GM23248 (cell line): ENCODE measurements around the gene ARNT2. TPM values are rescaled to one million over a fixed set of nuclear protein-coding genes. Genes with fewer than 3 reads are reported as not detected.
A peak's percentile ranks its signal among the peaks of the same experiment; 100 is the strongest.

ENCODE experiments used
- DNase-seq: peaks from one replicate; pipeline ENCODE4 v3.0.0-alpha.2; 2015
- H2AFZ ChIP-seq: fragments of 200-600 bp; sonication (generic); 2 replicates; pipeline ENCODE4 v1.6.1; 2016; ENCODE audit warnings: antibody characterized with exemption
- H3F3A ChIP-seq: fragments of 200-600 bp; sonication (generic); 2 replicates; pipeline ENCODE4 v1.6.1; 2016; ENCODE audit warnings: mild to moderate bottlenecking, antibody characterized with exemption, mixed run types; ENCODE audit not compliant: insufficient read depth
- H3K27ac ChIP-seq: fragments of 200-600 bp; sonication (generic); 2 replicates; pipeline ENCODE4 v1.5.1; 2016; ENCODE audit warnings: mild to moderate bottlenecking
- H3K27me3 ChIP-seq: fragments of 200-600 bp; sonication (generic); replicated peaks from 2 replicates; pipeline ENCODE4 v1.6.1; 2016; ENCODE audit warnings: mild to moderate bottlenecking; ENCODE audit not compliant: insufficient read depth
- H3K36me3 ChIP-seq: fragments of 200-600 bp; sonication (generic); 2 replicates; pipeline ENCODE4 v1.6.1; 2016; ENCODE audit warnings: low read depth, mild to moderate bottlenecking
- H3K4me1 ChIP-seq: fragments of 200-600 bp; sonication (generic); 2 replicates; pipeline ENCODE4 v1.6.1; 2016; ENCODE audit warnings: mild to moderate bottlenecking; ENCODE audit not compliant: insufficient read depth
- H3K4me2 ChIP-seq: fragments of 200-600 bp; sonication (generic); one replicate; pipeline ENCODE4 v1.6.1; 2016; ENCODE audit warnings: mild to moderate bottlenecking; ENCODE audit not compliant: unreplicated experiment
- H3K4me3 ChIP-seq: fragments of 200-600 bp; sonication (generic); 2 replicates; pipeline ENCODE4 v1.5.1; 2016; ENCODE audit warnings: mild to moderate bottlenecking
- H3K79me2 ChIP-seq: fragments of 200-600 bp; sonication (generic); 2 replicates; pipeline ENCODE4 v1.6.1; 2016; ENCODE audit warnings: mild to moderate bottlenecking; ENCODE audit not compliant: insufficient read depth
- H3K9ac ChIP-seq: fragments of 200-600 bp; sonication (generic); 2 replicates; pipeline ENCODE4 v1.6.1; 2016; ENCODE audit warnings: mild to moderate bottlenecking
- H3K9me2 ChIP-seq: fragments of 200-600 bp; sonication (generic); 2 replicates; pipeline ENCODE4 v1.6.1; 2016; ENCODE audit warnings: mixed run types, mild to moderate bottlenecking, moderate library complexity; ENCODE audit not compliant: insufficient read depth
- H3K9me3 ChIP-seq: fragments of 200-600 bp; sonication (generic); one replicate; pipeline ENCODE4 v1.6.1; 2017; ENCODE audit warnings: low read depth
- H4K20me1 ChIP-seq: fragments of 200-600 bp; sonication (generic); 2 replicates; pipeline ENCODE4 v1.6.0; 2016; ENCODE audit not compliant: insufficient read depth
- EZH2 ChIP-seq: fragments of 200-600 bp; sonication (generic); IDR thresholded peaks from 2 replicates; pipeline ENCODE4 v1.6.1; 2018; ENCODE audit warnings: antibody characterized with exemption, mild to moderate bottlenecking; ENCODE audit not compliant: insufficient read depth, poor library complexity, severe bottlenecking
- EZH2phosphoT487 ChIP-seq: fragments of 200-600 bp; sonication (generic); IDR thresholded peaks from 2 replicates; pipeline ENCODE4 v1.6.1; 2018; ENCODE audit warnings: antibody characterized with exemption, moderate library complexity, mild to moderate bottlenecking, low read depth; ENCODE audit not compliant: insufficient read depth
- WGBS, 2 experiments: methylation state at CpG; one replicate each; pipeline ENCODE4 v1.1.6; 2015 to 2017; ENCODE audit warnings: low lambda C conversion rate in 2 of 2, low coverage in 1 of 2; ENCODE audit errors: missing lambda C conversion rate in 2 of 2; 5-methylcytosine and 5-hydroxymethylcytosine counted together
- in situ Hi-C: fragments of 300-500 bp; cut with MboI; formaldehyde crosslinking; loops from 2 replicates; pipeline ENCODE4 v1.15.0; 2020
- polyA plus RNA-seq: library from polyadenylated mRNA; unstranded; fragments of >200 nt; fragmentation: Nextera tagmentation; extraction: Ambion mirVana; gene quantifications from 2 replicates; pipeline ENCODE4 v1.2.1, GENCODE V29; 2016
- total RNA-seq: library from RNA; depleted of rRNA; stranded (reverse); fragments of >200 nt; shearing (Covaris generic); gene quantifications from 2 replicates; pipeline ENCODE4 v1.2.3, GENCODE V29; 2014

ARNT2 gene
- total and polyA plus RNA-seq, 2 experiments from 2014 or later, result 9.3 to 23.5 TPM

DNA sequence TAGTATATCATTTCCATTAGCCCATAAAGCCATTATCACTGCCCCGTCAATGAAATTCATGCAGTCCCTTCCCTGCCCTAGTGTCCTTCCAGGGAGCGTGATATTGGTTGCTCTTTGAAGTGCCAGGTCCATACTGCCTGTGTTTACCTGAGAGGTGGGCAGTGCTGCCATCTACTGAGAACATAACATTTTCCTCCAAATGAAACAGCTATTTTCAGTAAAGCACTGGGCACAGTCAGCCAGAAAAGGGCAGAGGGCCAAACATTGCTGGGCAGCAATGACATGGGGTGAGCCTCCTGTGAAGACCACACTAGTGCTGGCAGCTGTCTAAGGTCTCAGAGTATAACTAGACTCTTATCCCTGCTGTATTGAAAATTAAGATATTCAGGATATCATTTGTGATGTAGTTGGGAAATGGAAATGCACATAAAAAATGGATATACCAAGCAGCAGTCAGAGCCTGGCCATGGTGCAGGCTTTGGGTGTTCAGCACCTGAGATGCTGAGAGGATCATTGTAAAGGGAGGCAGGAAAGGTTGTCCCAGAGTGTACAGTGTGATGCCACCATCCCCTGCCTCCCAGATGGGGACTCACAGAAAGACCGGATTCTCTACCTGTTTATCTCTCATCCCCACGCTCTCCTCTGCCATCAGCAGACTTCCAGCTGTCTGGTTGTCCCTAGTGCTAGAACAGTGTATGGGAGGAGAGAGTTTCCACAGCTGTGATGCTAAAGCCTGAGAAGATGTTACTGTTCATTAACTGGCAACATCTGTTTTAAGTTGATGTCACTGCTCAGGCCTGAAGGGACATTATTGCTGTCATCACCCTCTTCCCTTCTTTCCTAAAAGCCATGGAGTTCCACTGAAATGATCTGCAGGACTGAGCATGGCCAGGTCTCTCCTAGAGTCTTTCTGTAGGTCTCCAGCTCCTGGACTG, 108.8 kb downstream of the ARNT2 start:
- in situ Hi-C loops, result no loop called here
- Histone ChIP-seq H3K9me3 (no peaks in the 10 kb centered on the region), H3K9me2 (peaks cover 3% of the 10 kb centered on the region; the same call in 1 of the 2 replicates), H3K36me3 (peaks cover 16% of the 10 kb centered on the region), H3K79me2 (peaks cover 5% of the 10 kb centered on the region; the same call in 1 of the 2 replicates), H2AFZ (no peak overlapping the region), H3K4me1 (peaks cover 41% of the 10 kb centered on the region), H3K4me2 (peak overlapping the region; percentile 30), H3K27ac (peak overlapping the region; percentile 85), H4K20me1 (no peaks in the 10 kb centered on the region), H3K27me3 (no peaks in the 10 kb centered on the region), H3F3A (peaks cover 47% of the 10 kb centered on the region), H3K9ac (no peak overlapping the region; the same call in 1 of the 2 replicates), H3K4me3 (no peak overlapping the region)
- WGBS, 2 experiments, result 58 to 68% methylated on average over 4 of the region's 4 CpGs
- TF ChIP-seq EZH2phosphoT487 (no peak), EZH2 (no peak)
- DNase-seq, result peak; percentile 46

DNA sequence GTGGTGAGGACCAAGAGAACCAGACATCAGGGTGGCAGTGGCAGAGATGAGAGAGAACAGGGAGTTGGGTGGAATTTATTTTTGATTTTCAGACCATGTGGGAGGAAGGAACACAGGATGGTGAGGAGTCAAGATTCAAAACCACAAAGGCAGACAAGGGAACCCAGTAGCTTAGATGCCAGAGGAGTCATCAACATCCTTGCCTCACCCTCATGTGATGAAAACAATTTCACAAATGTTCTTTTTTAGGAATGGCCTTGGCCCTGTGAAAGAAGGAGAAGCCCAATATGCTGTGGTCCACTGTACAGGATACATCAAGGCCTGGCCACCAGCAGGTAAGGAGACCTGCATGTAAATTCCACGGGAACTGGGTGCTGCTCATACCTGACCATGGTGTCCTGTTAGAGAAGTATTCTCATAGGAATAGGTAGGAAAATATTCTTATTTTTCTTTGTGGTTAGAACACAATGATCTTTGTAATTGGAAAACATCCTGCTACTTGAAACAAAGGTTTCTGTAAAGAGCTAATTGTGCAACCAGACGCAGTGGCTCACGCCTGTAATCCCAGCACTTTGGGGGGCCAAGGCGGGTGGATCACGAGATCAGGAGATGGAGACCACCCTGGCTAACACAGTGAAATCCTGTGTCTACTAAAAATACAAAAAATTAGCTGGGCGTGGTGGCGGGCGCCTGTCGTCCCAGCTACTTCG, 110.0 kb downstream of the ARNT2 start:
- peak overlapping the region; percentile 85 for H3K27ac ChIP-seq
- peak; percentile 92 for DNase-seq
- peaks cover 41% of the 10 kb centered on the region for H3F3A ChIP-seq
- peaks cover 16% of the 10 kb centered on the region for H3K36me3 ChIP-seq
- peaks cover 15% of the 10 kb centered on the region for H3K79me2 ChIP-seq
- H3K4me1 ChIP-seq, result peaks cover 29% of the 10 kb centered on the region
- peak overlapping the region; percentile 63 for H3K4me2 ChIP-seq
- H2AFZ ChIP-seq, result no peak overlapping the region
- in situ Hi-C loops, result no loop called here
- no peak for TF ChIP-seq EZH2
- no peak for TF ChIP-seq EZH2phosphoT487
- H3K9ac ChIP-seq, result peak overlapping the region; percentile 44
- H3K4me3 ChIP-seq, result peak overlapping the region; percentile 31; the same call in 1 of the 2 replicates
- no peaks in the 10 kb centered on the region for H3K27me3 ChIP-seq
- no peaks in the 10 kb centered on the region for H3K9me2 ChIP-seq
- no peaks in the 10 kb centered on the region for H4K20me1 ChIP-seq
- no peaks in the 10 kb centered on the region for H3K9me3 ChIP-seq
- 69 to 72% methylated on average over 10 of the region's 10 CpGs for WGBS, 2 experiments

DNA sequence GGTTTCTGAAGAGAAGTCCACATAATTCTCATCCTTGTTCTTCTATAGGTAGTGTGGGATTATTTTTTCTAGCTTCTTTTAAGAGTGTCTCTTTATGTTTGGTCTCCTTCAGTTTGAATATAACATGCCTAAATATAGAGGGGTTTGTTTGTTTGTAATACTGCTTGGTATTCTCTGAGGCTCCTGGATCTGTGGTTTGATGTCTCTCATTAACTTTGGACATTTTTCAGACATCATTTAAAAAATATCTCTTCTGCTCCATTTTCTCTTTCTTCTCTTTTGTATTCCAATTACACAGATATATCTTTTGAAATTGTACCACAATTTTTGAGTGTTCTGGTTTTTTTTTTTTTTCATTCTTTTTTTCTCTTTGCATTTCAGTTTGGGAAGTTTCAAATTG, 113.1 kb downstream of the ARNT2 start:
- H3K79me2 ChIP-seq, result peaks cover 16% of the 10 kb centered on the region
- no peaks in the 10 kb centered on the region for H4K20me1 ChIP-seq
- no peak overlapping the region for H2AFZ ChIP-seq
- H3K27me3 ChIP-seq, result no peaks in the 10 kb centered on the region
- H3K4me3 ChIP-seq, result no peak overlapping the region
- no peak overlapping the region for H3K9ac ChIP-seq
- H3K4me1 ChIP-seq, result peaks cover 29% of the 10 kb centered on the region
- peaks cover 16% of the 10 kb centered on the region for H3K36me3 ChIP-seq
- in situ Hi-C loops, result no loop called here
- no peak for DNase-seq
- no peaks in the 10 kb centered on the region for H3K9me3 ChIP-seq
- no peak overlapping the region for H3K27ac ChIP-seq
- peaks cover 30% of the 10 kb centered on the region for H3F3A ChIP-seq
- H3K9me2 ChIP-seq, result no peaks in the 10 kb centered on the region
- TF ChIP-seq EZH2phosphoT487 (no peak), EZH2 (no peak)
- H3K4me2 ChIP-seq, result no peak overlapping the region

DNA sequence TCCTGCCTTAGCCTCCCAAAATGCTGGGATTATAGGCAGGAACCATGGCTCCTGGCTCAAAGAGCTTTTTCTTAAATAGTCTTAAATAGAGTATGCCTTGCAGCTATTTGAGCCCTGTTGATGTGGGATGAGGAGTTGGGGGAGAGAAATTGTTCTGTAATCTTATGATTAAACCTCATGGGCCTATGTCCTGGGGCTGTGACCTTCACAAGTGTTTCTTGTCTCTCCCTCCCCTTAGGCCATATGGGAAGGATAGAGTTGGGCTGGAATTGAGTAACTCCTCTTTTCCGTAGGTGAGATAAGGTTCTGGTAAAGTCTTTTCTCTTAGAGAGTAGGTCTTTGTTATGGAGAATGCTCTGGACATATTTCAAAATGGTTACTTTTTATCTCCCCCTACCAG, 114.3 kb downstream of the ARNT2 start:
- H3K4me1 ChIP-seq, result peaks cover 19% of the 10 kb centered on the region
- no peak overlapping the region for H3K4me3 ChIP-seq
- 95 to 96% methylated on average over 1 of the region's 1 CpG for WGBS, 2 experiments
- no peaks in the 10 kb centered on the region for H3K9me3 ChIP-seq
- TF ChIP-seq EZH2 (no peak), EZH2phosphoT487 (no peak)
- H3K79me2 ChIP-seq, result peaks cover 16% of the 10 kb centered on the region
- no peaks in the 10 kb centered on the region for H3K27me3 ChIP-seq
- H3K9ac ChIP-seq, result no peak overlapping the region
- H3K27ac ChIP-seq, result no peak overlapping the region
- no peak overlapping the region for H2AFZ ChIP-seq
- H3K36me3 ChIP-seq, result peaks cover 16% of the 10 kb centered on the region
- no peaks in the 10 kb centered on the region for H3K9me2 ChIP-seq
- in situ Hi-C loops, result no loop called here
- H3K4me2 ChIP-seq, result no peak overlapping the region
- DNase-seq, result no peak
- H3F3A ChIP-seq, result peaks cover 17% of the 10 kb centered on the region
- no peaks in the 10 kb centered on the region for H4K20me1 ChIP-seq
